Neural progenitor cell (in vitro differentiated cells): ENCODE results near the gene GRM8. TPM values are rescaled to one million over a fixed set of nuclear protein-coding genes. Genes with fewer than 3 reads are reported as not detected.

Experiments used
- DNase-seq: peaks from one replicate; pipeline ENCODE4 v3.0.0-alpha.2; 2016; ENCODE audit warnings: low spot score
- H2AFZ ChIP-seq: fragments of 200-600 bp; sonication (generic); replicated peaks from 2 replicates; pipeline ENCODE4 v1.6.1; 2016; ENCODE audit warnings: antibody characterized with exemption
- H3F3A ChIP-seq: fragments of 200-600 bp; sonication (generic); 2 replicates; pipeline ENCODE4 v1.6.1; 2016; ENCODE audit warnings: antibody characterized with exemption, low read depth
- H3K27ac ChIP-seq: fragments of 200-600 bp; sonication (generic); 2 replicates; pipeline ENCODE4 v1.5.1; 2016; ENCODE audit warnings: mild to moderate bottlenecking
- H3K27me3 ChIP-seq: fragments of 200-600 bp; sonication (generic); 2 replicates; pipeline ENCODE4 v1.6.1; 2016; ENCODE audit warnings: mild to moderate bottlenecking, moderate library complexity
- H3K36me3 ChIP-seq: fragments of 200-600 bp; sonication (generic); 2 replicates; pipeline ENCODE4 v1.5.1; 2016
- H3K4me1 ChIP-seq: fragments of 200-600 bp; sonication (generic); 2 replicates; pipeline ENCODE4 v1.6.1; 2016; ENCODE audit warnings: mixed run types
- H3K4me2 ChIP-seq: fragments of 200-600 bp; sonication (generic); 2 replicates; pipeline ENCODE4 v1.6.1; 2016
- H3K4me3 ChIP-seq: fragments of 200-600 bp; sonication (generic); 2 replicates; pipeline ENCODE4 v1.5.1; 2016
- H3K79me2 ChIP-seq: fragments of 200-600 bp; sonication (generic); 2 replicates; pipeline ENCODE4 v1.6.1; 2016; ENCODE audit warnings: low read depth
- H3K9ac ChIP-seq: fragments of 200-600 bp; sonication (generic); 2 replicates; pipeline ENCODE4 v1.6.1; 2016
- H3K9me3 ChIP-seq: fragments of 200-600 bp; sonication (generic); 2 replicates; pipeline ENCODE4 v1.5.1; 2016; ENCODE audit warnings: low read depth
- H4K20me1 ChIP-seq: fragments of 200-600 bp; sonication (generic); 2 replicates; pipeline ENCODE4 v1.6.1; 2016; ENCODE audit warnings: low read depth
- H3K27ac Mint-ChIP-seq: 3 replicates; pipeline ENCODE4 v1.8.0; 2021; ENCODE audit warnings: mixed read lengths
- H3K27me3 Mint-ChIP-seq: 2 replicates; pipeline ENCODE4 v1.8.0; 2022; ENCODE audit warnings: low read depth, mild to moderate bottlenecking, inconsistent platforms, moderate library complexity, mixed read lengths; ENCODE audit not compliant: insufficient read depth
- H3K36me3 Mint-ChIP-seq: 3 replicates; pipeline ENCODE4 v1.8.0; 2021; ENCODE audit warnings: mixed read lengths
- H3K4me1 Mint-ChIP-seq: 3 replicates; pipeline ENCODE4 v1.8.0; 2021; ENCODE audit warnings: mixed read lengths
- H3K4me3 Mint-ChIP-seq: 3 replicates; pipeline ENCODE4 v1.8.0; 2021; ENCODE audit warnings: mild to moderate bottlenecking, moderate library complexity, mixed read lengths
- H3K9me3 Mint-ChIP-seq: 3 replicates; pipeline ENCODE4 v1.8.0; 2020; ENCODE audit warnings: mixed read lengths
- CTCF ChIP-seq: fragments of 200-600 bp; sonication (generic); IDR thresholded peaks from 2 replicates; pipeline ENCODE4 v1.5.1; 2017; ENCODE audit warnings: antibody characterized with exemption, mild to moderate bottlenecking
- EZH2 ChIP-seq: fragments of 200-600 bp; sonication (generic); IDR thresholded peaks from 2 replicates; pipeline ENCODE4 v1.6.1; 2017; ENCODE audit warnings: antibody characterized with exemption, mild to moderate bottlenecking, moderate library complexity
- EZH2phosphoT487 ChIP-seq: fragments of 200-600 bp; sonication (generic); IDR thresholded peaks from 2 replicates; pipeline ENCODE4 v1.6.1; 2017; ENCODE audit warnings: antibody characterized with exemption
- total RNA-seq: library from RNA; depleted of rRNA; stranded (reverse); fragments of >200 nt; gene quantifications from 2 replicates; pipeline ENCODE4 v1.2.3, GENCODE V29; 2015; ENCODE audit warnings: low replicate concordance

Gene GRM8
- total RNA-seq, 1 donor from 2014 or later, result 0.62 TPM

- Histone ChIP-seq H3K9me3 (no peaks in the 10 kb centered on the region), H3K9ac (no peak overlapping the region), H3K79me2 (no peaks in the 10 kb centered on the region), H3K4me1 (no peaks in the 10 kb centered on the region), H2AFZ (no peak overlapping the region), H4K20me1 (no peaks in the 10 kb centered on the region), H3K27ac (no peak overlapping the region), H3K4me3 (no peak overlapping the region), H3K36me3 (no peaks in the 10 kb centered on the region), H3F3A (no peaks in the 10 kb centered on the region), H3K4me2 (no peak overlapping the region), H3K27me3 (no peaks in the 10 kb centered on the region)
- peak; percentile 56 for DNase-seq
- Mint-ChIP-seq H3K27me3 (peaks cover 2% of the 10 kb centered on the region), H3K4me1 (no peaks in the 10 kb centered on the region), H3K4me3 (no peak overlapping the region), H3K27ac (no peak overlapping the region), H3K9me3 (peaks cover 12% of the 10 kb centered on the region), H3K36me3 (no peaks in the 10 kb centered on the region)
- TF ChIP-seq CTCF (peak; percentile 58), EZH2phosphoT487 (no peak)
These were observed 185.8 kb downstream of the GRM8 start for GRCh38 chr7:127066974-127067373.

GRCh38 chr7:127059475-127059874 lies 193.3 kb downstream of the GRM8 start:
- Histone ChIP-seq H3K4me1 (no peaks in the 10 kb centered on the region), H3K36me3 (no peaks in the 10 kb centered on the region), H3K9ac (no peak overlapping the region), H3K27ac (no peak overlapping the region), H3K79me2 (no peaks in the 10 kb centered on the region), H3K4me3 (no peak overlapping the region), H3F3A (no peaks in the 10 kb centered on the region), H3K9me3 (no peaks in the 10 kb centered on the region), H3K4me2 (no peak overlapping the region), H2AFZ (no peak overlapping the region), H3K27me3 (no peaks in the 10 kb centered on the region), H4K20me1 (no peaks in the 10 kb centered on the region)
- H3K27me3 Mint-ChIP-seq, result peaks cover 2% of the 10 kb centered on the region
- H3K27ac Mint-ChIP-seq, result no peak overlapping the region
- H3K4me1 Mint-ChIP-seq, result no peaks in the 10 kb centered on the region
- TF ChIP-seq CTCF, result no peak
- no peak for DNase-seq
- H3K4me3 Mint-ChIP-seq, result no peak overlapping the region
- peaks cover 12% of the 10 kb centered on the region for H3K9me3 Mint-ChIP-seq
- H3K36me3 Mint-ChIP-seq, result no peaks in the 10 kb centered on the region

- Histone ChIP-seq H3K27me3 (no peaks in the 10 kb centered on the region), H3F3A (no peaks in the 10 kb centered on the region), H3K4me1 (no peaks in the 10 kb centered on the region), H2AFZ (no peak overlapping the region), H3K9ac (no peak overlapping the region), H3K36me3 (no peaks in the 10 kb centered on the region), H3K4me3 (no peak overlapping the region), H3K9me3 (no peaks in the 10 kb centered on the region), H4K20me1 (no peaks in the 10 kb centered on the region), H3K79me2 (no peaks in the 10 kb centered on the region), H3K27ac (no peak overlapping the region), H3K4me2 (no peak overlapping the region)
- Mint-ChIP-seq H3K36me3 (no peaks in the 10 kb centered on the region), H3K4me3 (no peak overlapping the region), H3K4me1 (no peaks in the 10 kb centered on the region), H3K9me3 (peaks cover 4% of the 10 kb centered on the region), H3K27ac (no peak overlapping the region), H3K27me3 (peaks cover 2% of the 10 kb centered on the region)
- TF ChIP-seq EZH2phosphoT487, result no peak
- TF ChIP-seq EZH2, result no peak
- no peak for TF ChIP-seq CTCF
- no peak for DNase-seq
These were observed 194.8 kb downstream of the GRM8 start for GRCh38 chr7:127057918-127058317.

GRCh38 chr7:127056202-127056601 lies 196.5 kb downstream of the GRM8 start:
- Mint-ChIP-seq H3K9me3 (no peaks in the 10 kb centered on the region), H3K27me3 (no peaks in the 10 kb centered on the region), H3K36me3 (no peaks in the 10 kb centered on the region), H3K4me1 (no peaks in the 10 kb centered on the region), H3K27ac (no peak overlapping the region), H3K4me3 (no peak overlapping the region)
- Histone ChIP-seq H4K20me1 (no peaks in the 10 kb centered on the region), H3F3A (no peaks in the 10 kb centered on the region), H3K27me3 (no peaks in the 10 kb centered on the region), H3K4me3 (no peak overlapping the region), H3K4me1 (no peaks in the 10 kb centered on the region), H3K9ac (no peak overlapping the region), H3K27ac (no peak overlapping the region), H3K79me2 (no peaks in the 10 kb centered on the region), H3K36me3 (no peaks in the 10 kb centered on the region), H3K9me3 (no peaks in the 10 kb centered on the region), H2AFZ (no peak overlapping the region), H3K4me2 (no peak overlapping the region)
- TF ChIP-seq EZH2 (no peak), CTCF (no peak), EZH2phosphoT487 (no peak)
- no peak for DNase-seq
